Measurements from ENCODE around the gene LEKR1. TPM values are rescaled to one million over a fixed set of nuclear protein-coding genes. Genes with fewer than 3 reads are reported as not detected.

LEKR1 gene
- total and polyA plus RNA-seq, 2 of the 13 experiments (the other 11 are each of a cell fraction or from before 2014, with no cell fraction given), result 0.49 to 1.5 TPM

DNA sequence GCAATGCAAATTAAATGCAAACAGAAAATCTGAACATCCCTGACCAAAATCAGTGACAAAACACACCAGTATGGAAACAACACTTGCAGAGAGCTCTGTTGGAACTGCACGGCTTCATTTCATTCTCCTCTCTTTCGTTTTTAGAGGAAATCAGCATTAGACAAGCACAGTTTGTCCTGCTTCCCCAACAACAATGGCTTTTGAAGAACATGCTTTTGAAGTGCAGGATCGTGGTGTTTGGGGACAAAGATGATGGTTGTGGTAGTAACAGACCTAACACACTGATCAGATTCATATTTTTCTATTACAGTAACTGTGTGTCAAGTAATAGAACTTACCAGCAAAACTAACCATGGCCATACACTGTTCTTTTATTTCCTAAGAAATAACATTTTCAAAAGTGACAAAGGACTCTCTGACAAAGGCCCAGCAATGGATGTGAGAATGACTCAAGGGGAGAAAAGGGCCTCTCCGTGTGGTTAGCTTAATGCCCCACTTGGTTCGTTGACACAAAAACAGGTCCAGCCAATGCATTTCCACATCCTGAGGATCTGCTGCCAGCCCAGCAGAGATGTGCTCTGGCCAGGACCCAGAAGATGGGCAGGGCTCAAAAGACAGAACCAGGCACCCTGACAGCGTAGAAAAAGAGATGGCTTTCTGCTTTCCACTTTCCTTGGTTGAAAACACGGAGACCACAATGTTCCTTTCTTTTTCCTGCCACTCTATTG is 249.7 kb downstream of the LEKR1 start (continued):
- TF ChIP-seq, protein P1, sequence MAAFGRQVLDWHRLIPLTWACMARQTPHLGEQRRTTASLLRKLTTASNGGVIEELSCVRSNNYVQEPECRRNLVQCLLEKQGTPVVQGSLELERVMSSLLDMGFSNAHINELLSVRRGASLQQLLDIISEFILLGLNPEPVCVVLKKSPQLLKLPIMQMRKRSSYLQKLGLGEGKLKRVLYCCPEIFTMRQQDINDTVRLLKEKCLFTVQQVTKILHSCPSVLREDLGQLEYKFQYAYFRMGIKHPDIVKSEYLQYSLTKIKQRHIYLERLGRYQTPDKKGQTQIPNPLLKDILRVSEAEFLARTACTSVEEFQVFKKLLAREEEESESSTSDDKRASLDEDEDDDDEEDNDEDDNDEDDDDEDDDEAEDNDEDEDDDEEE (CRISPR knock-in tag; IDR thresholded peaks at IDR 0.05), result no peak
- no peak for TF ChIP-seq CREM (IDR thresholded peaks at IDR 0.05)
- TF ChIP-seq CREM (CRISPR knock-in tag; IDR thresholded peaks at IDR 0.05), result no peak
- TF ChIP-seq HNRNPK (IDR thresholded peaks at IDR 0.05; ENCODE audit: low read depth, low read length, poor library complexity, severe bottlenecking), result no peak
- TF ChIP-seq, protein P2, sequence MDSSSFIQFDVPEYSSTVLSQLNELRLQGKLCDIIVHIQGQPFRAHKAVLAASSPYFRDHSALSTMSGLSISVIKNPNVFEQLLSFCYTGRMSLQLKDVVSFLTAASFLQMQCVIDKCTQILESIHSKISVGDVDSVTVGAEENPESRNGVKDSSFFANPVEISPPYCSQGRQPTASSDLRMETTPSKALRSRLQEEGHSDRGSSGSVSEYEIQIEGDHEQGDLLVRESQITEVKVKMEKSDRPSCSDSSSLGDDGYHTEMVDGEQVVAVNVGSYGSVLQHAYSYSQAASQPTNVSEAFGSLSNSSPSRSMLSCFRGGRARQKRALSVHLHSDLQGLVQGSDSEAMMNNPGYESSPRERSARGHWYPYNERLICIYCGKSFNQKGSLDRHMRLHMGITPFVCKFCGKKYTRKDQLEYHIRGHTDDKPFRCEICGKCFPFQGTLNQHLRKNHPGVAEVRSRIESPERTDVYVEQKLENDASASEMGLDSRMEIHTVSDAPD (CRISPR knock-in tag; IDR thresholded peaks at IDR 0.05), result no peak
- TF ChIP-seq ZNF337 (CRISPR knock-in tag; IDR thresholded peaks at IDR 0.05; ENCODE audit: borderline replicate concordance, low read depth), result no peak
- no peak for TF ChIP-seq JDP2 (CRISPR knock-in tag; IDR thresholded peaks at IDR 0.05; ENCODE audit: borderline replicate concordance)
- no peak for TF ChIP-seq REPIN1 (CRISPR knock-in tag; IDR thresholded peaks at IDR 0.05; ENCODE audit: borderline replicate concordance, low read depth)
- no peak for TF ChIP-seq RNF2 (conservative IDR thresholded peaks at IDR 0.05; ENCODE audit: low read depth)
- no peak for TF ChIP-seq ZNF577 (CRISPR knock-in tag; IDR thresholded peaks at IDR 0.05; ENCODE audit: borderline replicate concordance, low read depth)
